ENCODE results near the gene CADM2.

The CADM2 gene

GRCh38 chr3:85721409-85722145 is 762.8 kb downstream of the CADM2 start:
- H3K27ac Mint-ChIP-seq, result no peak overlapping the region
- no peaks in the 10 kb centered on the region for H3K4me1 Mint-ChIP-seq (ENCODE audit: low read depth)
- H3K27me3 Mint-ChIP-seq, result no peaks in the 10 kb centered on the region
- H3K4me3 Mint-ChIP-seq, result no peak overlapping the region
- H3K36me3 Mint-ChIP-seq, result no peaks in the 10 kb centered on the region
- peaks cover 7% of the 10 kb centered on the region for H3K9me3 Mint-ChIP-seq (ENCODE audit: low read depth)

- H3K36me3 Mint-ChIP-seq, result no peaks in the 10 kb centered on the region
- no peaks in the 10 kb centered on the region for H3K27me3 Mint-ChIP-seq
- no peak overlapping the region for H3K4me3 Mint-ChIP-seq
- H3K27ac Mint-ChIP-seq, result no peak overlapping the region
- H3K4me1 Mint-ChIP-seq (ENCODE audit: low read depth), result no peaks in the 10 kb centered on the region
- H3K9me3 Mint-ChIP-seq (ENCODE audit: low read depth), result peaks cover 8% of the 10 kb centered on the region
These were observed 767.0 kb downstream of the CADM2 start for GRCh38 chr3:85725809-85726208.

GRCh38 chr3:85726241-85726640 is 767.5 kb downstream of the CADM2 start:
- H3K36me3 Mint-ChIP-seq, result no peaks in the 10 kb centered on the region
- peaks cover 8% of the 10 kb centered on the region for H3K9me3 Mint-ChIP-seq (ENCODE audit: low read depth)
- no peaks in the 10 kb centered on the region for H3K4me1 Mint-ChIP-seq (ENCODE audit: low read depth)
- no peaks in the 10 kb centered on the region for H3K27me3 Mint-ChIP-seq
- H3K27ac Mint-ChIP-seq, result no peak overlapping the region
- no peak overlapping the region for H3K4me3 Mint-ChIP-seq

GRCh38 chr3:85737846-85738245 is 779.1 kb downstream of the CADM2 start:
- H3K4me1 Mint-ChIP-seq (ENCODE audit: low read depth), result no peaks in the 10 kb centered on the region
- H3K27me3 Mint-ChIP-seq, result no peaks in the 10 kb centered on the region
- no peaks in the 10 kb centered on the region for H3K36me3 Mint-ChIP-seq
- no peak overlapping the region for H3K27ac Mint-ChIP-seq
- H3K4me3 Mint-ChIP-seq, result no peak overlapping the region
- peaks cover 20% of the 10 kb centered on the region for H3K9me3 Mint-ChIP-seq (ENCODE audit: low read depth)

GRCh38 chr3:85740561-85740960 is 781.8 kb downstream of the CADM2 start:
- H3K27ac Mint-ChIP-seq, result no peak overlapping the region
- H3K27me3 Mint-ChIP-seq, result no peaks in the 10 kb centered on the region
- no peak overlapping the region for H3K4me3 Mint-ChIP-seq
- H3K9me3 Mint-ChIP-seq (ENCODE audit: low read depth), result peaks cover 9% of the 10 kb centered on the region
- H3K36me3 Mint-ChIP-seq, result no peaks in the 10 kb centered on the region
- H3K4me1 Mint-ChIP-seq (ENCODE audit: low read depth), result no peaks in the 10 kb centered on the region

- Mint-ChIP-seq H3K4me3 (no peak overlapping the region), H3K4me1 (ENCODE audit: low read depth) (no peaks in the 10 kb centered on the region), H3K9me3 (ENCODE audit: low read depth) (peaks cover 9% of the 10 kb centered on the region), H3K36me3 (no peaks in the 10 kb centered on the region), H3K27ac (no peak overlapping the region), H3K27me3 (no peaks in the 10 kb centered on the region)
These were observed 799.7 kb downstream of the CADM2 start for GRCh38 chr3:85758442-85758841.

GRCh38 chr3:85760342-85760741 is 801.6 kb downstream of the CADM2 start:
- Mint-ChIP-seq H3K9me3 (ENCODE audit: low read depth) (peaks cover 10% of the 10 kb centered on the region), H3K4me1 (ENCODE audit: low read depth) (no peaks in the 10 kb centered on the region), H3K4me3 (no peak overlapping the region), H3K36me3 (no peaks in the 10 kb centered on the region), H3K27ac (no peak overlapping the region), H3K27me3 (no peaks in the 10 kb centered on the region)

GRCh38 chr3:85780806-85781205 is 822.0 kb downstream of the CADM2 start:
- Mint-ChIP-seq H3K36me3 (no peaks in the 10 kb centered on the region), H3K4me3 (no peak overlapping the region), H3K9me3 (ENCODE audit: low read depth) (peaks cover 8% of the 10 kb centered on the region), H3K27me3 (no peaks in the 10 kb centered on the region), H3K4me1 (ENCODE audit: low read depth) (no peaks in the 10 kb centered on the region), H3K27ac (no peak overlapping the region)

- H3K9me3 Mint-ChIP-seq (ENCODE audit: low read depth), result peaks cover 8% of the 10 kb centered on the region
- no peaks in the 10 kb centered on the region for H3K4me1 Mint-ChIP-seq (ENCODE audit: low read depth)
- H3K4me3 Mint-ChIP-seq, result no peak overlapping the region
- no peaks in the 10 kb centered on the region for H3K27me3 Mint-ChIP-seq
- H3K36me3 Mint-ChIP-seq, result no peaks in the 10 kb centered on the region
- no peak overlapping the region for H3K27ac Mint-ChIP-seq
These were observed 823.0 kb downstream of the CADM2 start for GRCh38 chr3:85781806-85782205.

GRCh38 chr3:85783291-85783690 is 824.5 kb downstream of the CADM2 start:
- H3K9me3 Mint-ChIP-seq (ENCODE audit: low read depth), result peaks cover 4% of the 10 kb centered on the region
- H3K27me3 Mint-ChIP-seq, result no peaks in the 10 kb centered on the region
- no peaks in the 10 kb centered on the region for H3K36me3 Mint-ChIP-seq
- no peak overlapping the region for H3K4me3 Mint-ChIP-seq
- no peak overlapping the region for H3K27ac Mint-ChIP-seq
- no peaks in the 10 kb centered on the region for H3K4me1 Mint-ChIP-seq (ENCODE audit: low read depth)

- Mint-ChIP-seq H3K4me3 (no peak overlapping the region), H3K4me1 (ENCODE audit: low read depth) (no peaks in the 10 kb centered on the region), H3K27me3 (no peaks in the 10 kb centered on the region), H3K9me3 (ENCODE audit: low read depth) (peaks cover 4% of the 10 kb centered on the region), H3K27ac (no peak overlapping the region), H3K36me3 (no peaks in the 10 kb centered on the region)
These were observed 827.0 kb downstream of the CADM2 start for GRCh38 chr3:85785766-85786165.

GRCh38 chr3:85790445-85791030 is 831.7 kb downstream of the CADM2 start:
- no peak overlapping the region for H3K27ac Mint-ChIP-seq
- H3K9me3 Mint-ChIP-seq (ENCODE audit: low read depth), result peaks cover 11% of the 10 kb centered on the region
- no peaks in the 10 kb centered on the region for H3K27me3 Mint-ChIP-seq
- H3K4me1 Mint-ChIP-seq (ENCODE audit: low read depth), result no peaks in the 10 kb centered on the region
- H3K36me3 Mint-ChIP-seq, result no peaks in the 10 kb centered on the region
- H3K4me3 Mint-ChIP-seq, result no peak overlapping the region

- no peak overlapping the region for H3K27ac Mint-ChIP-seq
- H3K27me3 Mint-ChIP-seq, result no peaks in the 10 kb centered on the region
- peaks cover 11% of the 10 kb centered on the region for H3K9me3 Mint-ChIP-seq (ENCODE audit: low read depth)
- H3K4me1 Mint-ChIP-seq (ENCODE audit: low read depth), result no peaks in the 10 kb centered on the region
- no peak overlapping the region for H3K4me3 Mint-ChIP-seq
- H3K36me3 Mint-ChIP-seq, result no peaks in the 10 kb centered on the region
These were observed 837.4 kb downstream of the CADM2 start for GRCh38 chr3:85796140-85796539.

- Mint-ChIP-seq H3K4me3 (no peak overlapping the region), H3K36me3 (no peaks in the 10 kb centered on the region), H3K4me1 (ENCODE audit: low read depth) (no peaks in the 10 kb centered on the region), H3K9me3 (ENCODE audit: low read depth) (no peaks in the 10 kb centered on the region), H3K27ac (no peak overlapping the region), H3K27me3 (no peaks in the 10 kb centered on the region)
These were observed 841.9 kb downstream of the CADM2 start for GRCh38 chr3:85800676-85801075.

- H3K27ac Mint-ChIP-seq, result no peak overlapping the region
- H3K36me3 Mint-ChIP-seq, result no peaks in the 10 kb centered on the region
- no peak overlapping the region for H3K4me3 Mint-ChIP-seq
- H3K4me1 Mint-ChIP-seq (ENCODE audit: low read depth), result no peaks in the 10 kb centered on the region
- no peaks in the 10 kb centered on the region for H3K9me3 Mint-ChIP-seq (ENCODE audit: low read depth)
- H3K27me3 Mint-ChIP-seq, result no peaks in the 10 kb centered on the region
These were observed 843.2 kb downstream of the CADM2 start for GRCh38 chr3:85801955-85802354.

GRCh38 chr3:85808755-85809154 is 850.0 kb downstream of the CADM2 start:
- Mint-ChIP-seq H3K4me1 (ENCODE audit: low read depth) (no peaks in the 10 kb centered on the region), H3K9me3 (ENCODE audit: low read depth) (peaks cover 8% of the 10 kb centered on the region), H3K36me3 (no peaks in the 10 kb centered on the region), H3K4me3 (no peak overlapping the region), H3K27me3 (no peaks in the 10 kb centered on the region), H3K27ac (no peak overlapping the region)
